ENCODE results near the gene ANTXRL.
"Not testable (repeated sequence)": the region's sequence is repeated elsewhere in the genome, so short reads cannot be mapped to it uniquely, and the experiment has no call there.

ANTXRL gene

GRCh38 chr10:46245381-46245900 is 41.4 kb upstream of the ANTXRL start:
- H2BK120ac ChIP-seq (ENCODE audit: low read depth, low read length), result no peak overlapping the region
- no peaks in the 10 kb centered on the region for H3K79me1 ChIP-seq (ENCODE audit: low read length)
- no peaks in the 10 kb centered on the region for H3K27me3 ChIP-seq (ENCODE audit: insufficient read depth, low read length, poor library complexity)
- H3K23ac ChIP-seq (ENCODE audit: low read length), result no peak overlapping the region
- H3K4ac ChIP-seq (ENCODE audit: low read depth, low read length), result no peak overlapping the region
- no peak overlapping the region for H3K56ac ChIP-seq (ENCODE audit: low read length)
- no CpG with 5 or more reads among the region's 9 CpGs for WGBS (ENCODE audit: extremely low coverage, insufficient coverage, low lambda C conversion rate)
- no peak overlapping the region for H3K18ac ChIP-seq (ENCODE audit: low read length)
- H3K9ac ChIP-seq (ENCODE audit: low read length), result no peak overlapping the region
- no peak overlapping the region for H3K27ac ChIP-seq (ENCODE audit: low read depth, low read length)
- no peak overlapping the region for H3K4me3 ChIP-seq (ENCODE audit: low read length)
- no peak overlapping the region for H4K8ac ChIP-seq (ENCODE audit: low read depth, low read length)
- no peak overlapping the region for H2AK5ac ChIP-seq (ENCODE audit: low read length)
- no peak for DNase-seq
- no peak overlapping the region for H4K5ac ChIP-seq (ENCODE audit: low read length)
- no peak overlapping the region for H2BK5ac ChIP-seq (ENCODE audit: low read length)
- no peak overlapping the region for H3K4me2 ChIP-seq (ENCODE audit: low read length)
- H3K36me3 ChIP-seq (ENCODE audit: control insufficient read depth, insufficient read depth, low read length), result no peaks in the 10 kb centered on the region
- no peaks in the 10 kb centered on the region for H3K4me1 ChIP-seq (ENCODE audit: control insufficient read depth, low read depth, low read length)
- H2BK15ac ChIP-seq (replicated peaks; ENCODE audit: low read depth), result no peak overlapping the region
- H3K79me2 ChIP-seq (ENCODE audit: control insufficient read depth, insufficient read depth, low read length), result no peaks in the 10 kb centered on the region

- not testable (repeated sequence) for H2AK5ac ChIP-seq (ENCODE audit: low read length); DNase-seq; H3K23ac ChIP-seq (ENCODE audit: low read length); H3K4ac ChIP-seq (ENCODE audit: low read depth, low read length); H3K56ac ChIP-seq (ENCODE audit: low read length); H4K5ac ChIP-seq (ENCODE audit: low read length); H2BK5ac ChIP-seq (ENCODE audit: low read length); H4K8ac ChIP-seq (ENCODE audit: low read depth, low read length); H2BK120ac ChIP-seq (ENCODE audit: low read depth, low read length); H3K27ac ChIP-seq (ENCODE audit: low read depth, low read length); H3K79me1 ChIP-seq (ENCODE audit: low read length); H3K4me2 ChIP-seq (ENCODE audit: low read length); H3K36me3 ChIP-seq (ENCODE audit: control insufficient read depth, insufficient read depth, low read length); H3K27me3 ChIP-seq (ENCODE audit: insufficient read depth, low read length, poor library complexity); H3K9ac ChIP-seq (ENCODE audit: low read length); H3K4me1 ChIP-seq (ENCODE audit: control insufficient read depth, low read depth, low read length); H3K18ac ChIP-seq (ENCODE audit: low read length); H3K4me3 ChIP-seq (ENCODE audit: low read length); H2BK15ac ChIP-seq (replicated peaks; ENCODE audit: low read depth); H3K79me2 ChIP-seq (ENCODE audit: control insufficient read depth, insufficient read depth, low read length)
- WGBS (ENCODE audit: extremely low coverage, insufficient coverage, low lambda C conversion rate), result no CpG with 5 or more reads among the region's 10 CpGs
Measured at GRCh38 chr10:46246400-46247180, 40.2 kb upstream of the ANTXRL start.

- no peak overlapping the region for H3K27ac ChIP-seq (ENCODE audit: low read depth, low read length)
- H2BK5ac ChIP-seq (ENCODE audit: low read length), result no peak overlapping the region
- H3K4me1 ChIP-seq (ENCODE audit: control insufficient read depth, low read depth, low read length), result no peaks in the 10 kb centered on the region
- no peaks in the 10 kb centered on the region for H3K79me2 ChIP-seq (ENCODE audit: control insufficient read depth, insufficient read depth, low read length)
- H3K4me2 ChIP-seq (ENCODE audit: low read length), result no peak overlapping the region
- no peak overlapping the region for H3K23ac ChIP-seq (ENCODE audit: low read length)
- H3K4me3 ChIP-seq (ENCODE audit: low read length), result no peak overlapping the region
- no peak overlapping the region for H3K4ac ChIP-seq (ENCODE audit: low read depth, low read length)
- H3K79me1 ChIP-seq (ENCODE audit: low read length), result no peaks in the 10 kb centered on the region
- WGBS (ENCODE audit: extremely low coverage, insufficient coverage, low lambda C conversion rate), result no CpG with 5 or more reads among the region's 3 CpGs
- DNase-seq, result no peak
- H3K27me3 ChIP-seq (ENCODE audit: insufficient read depth, low read length, poor library complexity), result no peaks in the 10 kb centered on the region
- H4K8ac ChIP-seq (ENCODE audit: low read depth, low read length), result no peak overlapping the region
- no peak overlapping the region for H2BK15ac ChIP-seq (replicated peaks; ENCODE audit: low read depth)
- H4K5ac ChIP-seq (ENCODE audit: low read length), result no peak overlapping the region
- H3K9ac ChIP-seq (ENCODE audit: low read length), result no peak overlapping the region
- no peak overlapping the region for H2BK120ac ChIP-seq (ENCODE audit: low read depth, low read length)
- H3K18ac ChIP-seq (ENCODE audit: low read length), result no peak overlapping the region
- no peak overlapping the region for H3K56ac ChIP-seq (ENCODE audit: low read length)
- no peaks in the 10 kb centered on the region for H3K36me3 ChIP-seq (ENCODE audit: control insufficient read depth, insufficient read depth, low read length)
- H2AK5ac ChIP-seq (ENCODE audit: low read length), result no peak overlapping the region
Measured at GRCh38 chr10:46247181-46247475, 39.7 kb upstream of the ANTXRL start.

- H2BK15ac ChIP-seq (replicated peaks; ENCODE audit: low read depth), result no peak overlapping the region
- H3K36me3 ChIP-seq (ENCODE audit: control insufficient read depth, insufficient read depth, low read length), result no peaks in the 10 kb centered on the region
- H2BK5ac ChIP-seq (ENCODE audit: low read length), result no peak overlapping the region
- H3K4me2 ChIP-seq (ENCODE audit: low read length), result no peak overlapping the region
- H3K56ac ChIP-seq (ENCODE audit: low read length), result no peak overlapping the region
- H3K4ac ChIP-seq (ENCODE audit: low read depth, low read length), result no peak overlapping the region
- no peak overlapping the region for H3K9ac ChIP-seq (ENCODE audit: low read length)
- H3K27me3 ChIP-seq (ENCODE audit: insufficient read depth, low read length, poor library complexity), result no peaks in the 10 kb centered on the region
- no peak overlapping the region for H4K5ac ChIP-seq (ENCODE audit: low read length)
- H2BK120ac ChIP-seq (ENCODE audit: low read depth, low read length), result no peak overlapping the region
- no peak for DNase-seq
- no peak overlapping the region for H3K23ac ChIP-seq (ENCODE audit: low read length)
- no peaks in the 10 kb centered on the region for H3K4me1 ChIP-seq (ENCODE audit: control insufficient read depth, low read depth, low read length)
- no peak overlapping the region for H3K27ac ChIP-seq (ENCODE audit: low read depth, low read length)
- no CpG with 5 or more reads among the region's 14 CpGs for WGBS (ENCODE audit: extremely low coverage, insufficient coverage, low lambda C conversion rate)
- no peak overlapping the region for H2AK5ac ChIP-seq (ENCODE audit: low read length)
- H4K8ac ChIP-seq (ENCODE audit: low read depth, low read length), result no peak overlapping the region
- H3K79me1 ChIP-seq (ENCODE audit: low read length), result no peaks in the 10 kb centered on the region
- no peaks in the 10 kb centered on the region for H3K79me2 ChIP-seq (ENCODE audit: control insufficient read depth, insufficient read depth, low read length)
- H3K4me3 ChIP-seq (ENCODE audit: low read length), result no peak overlapping the region
- no peak overlapping the region for H3K18ac ChIP-seq (ENCODE audit: low read length)
Measured at GRCh38 chr10:46247808-46248569, 38.8 kb upstream of the ANTXRL start.

GRCh38 chr10:46248651-46249146 is 38.1 kb upstream of the ANTXRL start:
- no peak overlapping the region for H3K18ac ChIP-seq (ENCODE audit: low read length)
- no peaks in the 10 kb centered on the region for H3K4me1 ChIP-seq (ENCODE audit: control insufficient read depth, low read depth, low read length)
- H3K4me2 ChIP-seq (ENCODE audit: low read length), result no peak overlapping the region
- H4K5ac ChIP-seq (ENCODE audit: low read length), result no peak overlapping the region
- H3K56ac ChIP-seq (ENCODE audit: low read length), result no peak overlapping the region
- no peaks in the 10 kb centered on the region for H3K36me3 ChIP-seq (ENCODE audit: control insufficient read depth, insufficient read depth, low read length)
- H2BK120ac ChIP-seq (ENCODE audit: low read depth, low read length), result no peak overlapping the region
- no peak overlapping the region for H3K4ac ChIP-seq (ENCODE audit: low read depth, low read length)
- no peak overlapping the region for H2BK5ac ChIP-seq (ENCODE audit: low read length)
- no peak overlapping the region for H4K8ac ChIP-seq (ENCODE audit: low read depth, low read length)
- no peaks in the 10 kb centered on the region for H3K79me2 ChIP-seq (ENCODE audit: control insufficient read depth, insufficient read depth, low read length)
- H2BK15ac ChIP-seq (replicated peaks; ENCODE audit: low read depth), result no peak overlapping the region
- no peak overlapping the region for H3K4me3 ChIP-seq (ENCODE audit: low read length)
- H3K27ac ChIP-seq (ENCODE audit: low read depth, low read length), result no peak overlapping the region
- no peak for DNase-seq
- no peak overlapping the region for H3K23ac ChIP-seq (ENCODE audit: low read length)
- H2AK5ac ChIP-seq (ENCODE audit: low read length), result no peak overlapping the region
- H3K27me3 ChIP-seq (ENCODE audit: insufficient read depth, low read length, poor library complexity), result no peaks in the 10 kb centered on the region
- no peak overlapping the region for H3K9ac ChIP-seq (ENCODE audit: low read length)
- WGBS (ENCODE audit: extremely low coverage, insufficient coverage, low lambda C conversion rate), result no CpG with 5 or more reads among the region's 10 CpGs
- no peaks in the 10 kb centered on the region for H3K79me1 ChIP-seq (ENCODE audit: low read length)
